GM20000 (cell line): ENCODE results near the gene ROBO4.

Experiments
- DNase-seq: peaks from one replicate; pipeline ENCODE4 v3.0.0; 2012; ENCODE audit warnings: low spot score
- TF ChIP-seq, protein P1 (sequence below): IDR thresholded peaks from 2 replicates; pipeline ENCODE4 v1.5.1; 2012; ENCODE audit warnings: mild to moderate bottlenecking, control low read depth; ENCODE audit errors: extremely low read depth, missing control alignments

Gene ROBO4

DNA sequence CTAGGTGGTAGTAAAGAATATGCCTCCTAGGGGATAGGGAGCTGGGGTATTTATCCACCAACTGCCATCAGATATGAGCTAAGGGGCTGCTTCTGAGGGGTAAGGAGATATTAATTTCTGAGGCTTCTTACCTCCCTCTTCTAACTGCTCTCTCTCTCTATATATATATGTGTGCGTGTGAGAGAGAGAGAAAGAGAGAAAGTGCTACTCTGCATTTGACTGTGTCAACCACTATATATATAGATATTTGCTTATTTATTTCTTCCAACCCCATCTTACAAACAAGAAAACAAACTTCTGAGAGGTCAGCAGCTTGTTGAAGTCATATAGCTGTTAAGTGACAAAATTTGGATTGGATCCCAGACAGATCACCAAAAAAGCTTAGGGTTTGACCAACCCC is 44.0 kb upstream of the ROBO4 start:
- TF ChIP-seq, protein P1, sequence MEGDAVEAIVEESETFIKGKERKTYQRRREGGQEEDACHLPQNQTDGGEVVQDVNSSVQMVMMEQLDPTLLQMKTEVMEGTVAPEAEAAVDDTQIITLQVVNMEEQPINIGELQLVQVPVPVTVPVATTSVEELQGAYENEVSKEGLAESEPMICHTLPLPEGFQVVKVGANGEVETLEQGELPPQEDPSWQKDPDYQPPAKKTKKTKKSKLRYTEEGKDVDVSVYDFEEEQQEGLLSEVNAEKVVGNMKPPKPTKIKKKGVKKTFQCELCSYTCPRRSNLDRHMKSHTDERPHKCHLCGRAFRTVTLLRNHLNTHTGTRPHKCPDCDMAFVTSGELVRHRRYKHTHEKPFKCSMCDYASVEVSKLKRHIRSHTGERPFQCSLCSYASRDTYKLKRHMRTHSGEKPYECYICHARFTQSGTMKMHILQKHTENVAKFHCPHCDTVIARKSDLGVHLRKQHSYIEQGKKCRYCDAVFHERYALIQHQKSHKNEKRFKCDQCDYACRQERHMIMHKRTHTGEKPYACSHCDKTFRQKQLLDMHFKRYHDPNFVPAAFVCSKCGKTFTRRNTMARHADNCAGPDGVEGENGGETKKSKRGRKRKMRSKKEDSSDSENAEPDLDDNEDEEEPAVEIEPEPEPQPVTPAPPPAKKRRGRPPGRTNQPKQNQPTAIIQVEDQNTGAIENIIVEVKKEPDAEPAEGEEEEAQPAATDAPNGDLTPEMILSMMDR: no peak
- no peak for DNase-seq

DNA sequence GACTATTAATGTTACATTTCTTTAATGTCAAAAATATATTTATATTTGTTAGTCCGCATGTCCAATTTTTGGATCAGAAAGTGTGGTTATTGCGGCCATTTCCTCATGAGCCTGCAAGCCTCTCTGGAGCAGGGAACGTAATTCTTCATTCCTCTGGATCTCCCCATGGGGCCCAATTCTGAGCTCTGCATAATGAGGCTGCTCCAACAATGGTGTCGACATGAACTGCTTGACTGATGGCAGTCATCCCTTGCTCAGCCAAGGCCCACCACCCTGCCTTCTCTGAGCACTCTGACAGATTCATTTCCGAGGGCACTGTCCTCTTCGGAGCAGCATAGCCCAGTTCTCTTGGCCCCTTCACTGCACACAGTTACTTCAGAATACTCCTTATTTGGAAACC is 41.3 kb upstream of the ROBO4 start:
- TF ChIP-seq, protein P1: no peak

DNA sequence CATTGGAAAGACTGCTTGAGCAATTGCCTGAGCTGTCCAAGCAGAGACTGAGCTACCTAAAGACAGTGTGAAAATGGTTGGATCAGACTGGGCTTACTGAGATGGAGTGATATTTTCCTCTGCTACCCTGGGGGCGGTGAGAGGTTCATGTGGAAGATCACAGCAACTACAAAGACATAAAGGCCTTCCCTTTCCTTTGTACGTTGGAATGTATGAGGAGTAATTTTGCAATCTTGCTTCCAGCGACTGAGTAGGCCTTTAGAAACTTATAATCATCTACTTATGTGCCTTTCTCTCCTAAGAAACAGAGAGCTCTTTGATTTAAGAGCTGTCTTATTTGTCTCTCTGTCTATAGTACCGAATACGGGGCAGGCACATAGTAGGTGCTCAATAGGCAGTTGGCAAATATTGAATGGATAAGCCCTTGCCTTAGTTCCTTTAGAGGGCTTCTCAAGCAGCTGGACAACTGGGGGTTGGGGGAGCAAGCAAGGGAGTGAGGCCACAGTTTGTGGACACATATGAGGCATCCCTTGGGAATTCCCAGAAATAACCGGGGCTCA is 40.6 kb upstream of the ROBO4 start:
- DNase-seq: no peak
- TF ChIP-seq, protein P1: no peak

More for the DNA sequence above, 41.3 kb upstream of the ROBO4 start:
- DNase-seq: no peak

DNA sequence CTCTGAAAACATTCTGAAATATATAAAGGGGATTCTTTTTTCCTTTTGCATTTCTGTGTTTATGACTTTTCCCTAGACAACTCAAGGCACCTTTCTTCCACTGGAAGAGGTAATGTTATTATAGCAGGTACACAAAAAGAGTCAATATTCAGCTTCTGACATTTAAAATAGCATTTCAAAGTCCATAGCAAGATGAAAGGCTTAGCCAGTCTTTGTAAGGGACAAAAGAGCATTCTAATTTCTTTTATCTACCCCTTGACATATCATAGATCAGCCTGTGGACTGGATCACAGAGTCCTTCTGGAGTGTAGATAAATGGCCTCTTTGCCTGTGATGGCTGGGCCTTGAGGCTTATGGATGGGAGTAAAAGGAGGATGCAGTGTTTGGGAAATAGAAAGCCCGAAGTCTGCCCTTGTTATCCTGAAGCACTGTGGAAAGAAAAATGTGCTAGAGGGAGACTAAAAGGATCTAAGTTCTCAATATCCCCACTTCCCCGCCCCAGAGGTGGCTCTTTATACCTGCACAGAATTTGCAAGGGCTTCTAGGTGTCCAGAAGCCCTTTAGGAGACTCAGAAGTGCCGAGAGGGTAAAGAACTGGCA is 39.8 kb upstream of the ROBO4 start:
- no peak for DNase-seq
- TF ChIP-seq, protein P1: no peak

DNA sequence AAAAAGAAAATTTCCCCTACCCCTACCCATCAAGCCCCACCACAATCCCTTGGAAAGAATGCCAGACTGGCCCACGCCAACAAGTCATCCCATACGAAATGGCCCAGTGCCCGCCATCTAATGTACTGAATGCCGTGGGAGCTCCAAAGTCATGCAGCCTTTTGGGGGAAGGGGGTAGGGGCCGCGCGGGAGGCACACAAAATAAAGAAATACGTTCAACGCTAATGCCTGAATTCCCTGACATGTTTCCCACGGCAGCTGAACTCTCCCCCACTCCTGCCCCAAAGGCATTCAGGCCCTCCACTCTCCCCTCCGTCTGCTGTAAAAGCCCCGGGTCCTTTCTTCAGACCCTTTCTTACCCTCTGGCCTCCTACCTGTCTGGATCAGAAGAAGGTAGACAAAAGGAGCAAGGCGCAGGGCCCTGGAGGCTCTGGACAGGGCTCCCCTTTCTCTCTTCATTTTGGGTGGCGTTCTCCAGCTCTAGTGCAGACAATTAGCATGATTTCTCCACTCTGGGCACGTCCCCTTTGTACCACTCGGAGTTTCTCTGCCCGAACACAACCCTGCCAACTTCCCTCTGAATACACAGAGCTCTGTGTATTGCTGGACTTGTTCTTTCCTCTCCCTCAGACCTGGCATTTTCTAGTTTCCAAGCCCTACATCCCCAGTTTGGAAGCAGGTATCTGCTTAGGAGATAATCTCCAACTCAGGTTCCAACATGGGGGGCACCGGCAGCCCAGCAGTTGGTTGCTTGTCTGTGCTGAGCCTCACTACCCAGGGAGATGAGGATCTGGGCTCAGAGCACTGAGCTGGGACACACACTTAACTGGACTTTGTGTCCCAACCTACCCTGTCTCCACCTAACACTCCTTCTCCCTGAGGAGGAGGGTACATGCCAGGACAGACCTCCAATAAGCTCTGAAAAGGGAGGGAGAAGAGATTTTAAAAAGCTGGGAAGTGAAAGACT is 38.2 kb upstream of the ROBO4 start, which contains the start of gene HEPACAM:
Gene HEPACAM, minus strand, starts transcription at position 500 of the 967 bp plus-strand sequence. Its CDS starts 41 bp downstream, at position 459.
- TF ChIP-seq, protein P1: no peak
- DNase-seq: no peak

DNA sequence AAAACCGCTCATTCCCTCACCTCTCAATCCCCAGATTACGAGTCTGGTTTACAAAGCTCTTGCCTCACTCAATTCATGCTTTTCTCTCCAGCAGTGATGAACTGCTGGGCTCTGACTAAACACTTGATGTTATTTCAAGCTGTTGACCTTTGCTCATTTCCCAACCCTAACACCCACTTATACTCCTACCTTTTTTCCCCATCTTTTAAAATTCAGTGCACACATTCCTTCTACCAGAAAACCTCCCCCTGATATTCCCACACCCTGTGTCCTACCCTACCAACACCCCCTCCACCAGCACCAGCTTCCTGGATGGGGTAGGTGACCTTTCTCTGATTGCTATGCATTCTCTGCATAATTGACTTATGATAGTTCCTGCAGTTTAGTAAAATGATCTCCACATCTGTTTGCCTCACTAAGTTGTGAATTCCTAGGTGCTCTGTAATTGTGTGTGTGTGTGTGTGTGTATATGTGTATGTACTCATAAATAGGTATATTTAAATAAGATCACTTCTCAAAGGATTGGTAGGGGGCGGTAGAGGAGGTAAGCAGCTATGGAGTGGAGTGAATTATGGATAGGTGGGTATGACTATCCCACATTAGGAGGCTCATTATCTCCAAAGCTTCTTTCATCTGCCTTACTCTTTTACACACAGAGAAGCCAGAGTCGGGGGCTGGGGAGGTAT is 37.3 kb upstream of the ROBO4 start:
- no peak for DNase-seq
- TF ChIP-seq, protein P1: no peak

DNA sequence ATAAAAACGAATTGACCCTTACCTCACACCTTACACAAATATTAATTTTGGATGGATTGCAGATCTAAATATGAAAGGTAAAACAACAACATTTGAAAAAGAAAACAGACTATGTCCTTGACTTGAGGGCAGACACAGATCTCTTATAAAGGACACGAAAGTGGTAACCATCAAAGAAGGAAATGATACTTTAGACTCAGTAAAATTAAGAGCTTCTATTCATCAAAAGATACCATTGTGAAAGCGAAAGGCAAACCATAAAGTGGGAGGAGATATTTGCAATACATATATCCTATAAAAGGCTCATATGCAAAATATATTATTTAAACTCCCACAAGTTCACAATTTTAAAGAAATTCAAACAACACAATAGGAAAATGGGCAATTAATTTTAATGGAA is 33.1 kb upstream of the ROBO4 start:
- TF ChIP-seq, protein P1: no peak
- DNase-seq: peak; percentile 41
